Fibroblast of gingiva (primary cell): ENCODE results near the gene USP25.
A peak's percentile ranks its signal among the peaks of the same experiment; 100 is the strongest.

Experiments used
- DNase-seq: peaks from one replicate; pipeline ENCODE4 v3.0.0-alpha.2; 2011; ENCODE audit warnings: low read depth

USP25 gene

GRCh38 chr21:15815285-15815684 is 85.5 kb downstream of the USP25 start:
- DNase-seq: no peak

- no peak for DNase-seq
These were observed 90.5 kb downstream of the USP25 start for GRCh38 chr21:15820327-15820726.

GRCh38 chr21:15820852-15821379 is 91.1 kb downstream of the USP25 start:
- no peak for DNase-seq

- no peak for DNase-seq
These were observed 93.8 kb downstream of the USP25 start for GRCh38 chr21:15823486-15824150.

GRCh38 chr21:15825700-15826099 is 95.9 kb downstream of the USP25 start:
- DNase-seq: no peak

- peak; percentile 31 for DNase-seq
These were observed 96.5 kb downstream of the USP25 start for GRCh38 chr21:15826147-15826780.

- DNase-seq: no peak
These were observed 97.3 kb downstream of the USP25 start for GRCh38 chr21:15826908-15827601.

- no peak for DNase-seq
These were observed 101.7 kb downstream of the USP25 start for GRCh38 chr21:15831497-15831896.

GRCh38 chr21:15837645-15838044 is 107.9 kb downstream of the USP25 start:
- peak; percentile 37 for DNase-seq

- no peak for DNase-seq
These were observed 109.2 kb downstream of the USP25 start for GRCh38 chr21:15839026-15839425.

- DNase-seq: no peak
These were observed 109.8 kb downstream of the USP25 start for GRCh38 chr21:15839601-15840000.

- no peak for DNase-seq
These were observed 110.6 kb downstream of the USP25 start for GRCh38 chr21:15840406-15840805.

GRCh38 chr21:15841856-15842564 is 112.2 kb downstream of the USP25 start:
- DNase-seq: peak; percentile 52

GRCh38 chr21:15842565-15842880 is 112.7 kb downstream of the USP25 start:
- DNase-seq: no peak

GRCh38 chr21:15843766-15844165 is 114.0 kb downstream of the USP25 start:
- DNase-seq: no peak

- DNase-seq: no peak
These were observed 119.1 kb downstream of the USP25 start for GRCh38 chr21:15848634-15849560.

- no peak for DNase-seq
These were observed 120.1 kb downstream of the USP25 start for GRCh38 chr21:15849927-15850326.

- peak; percentile 17 for DNase-seq
These were observed 120.9 kb downstream of the USP25 start for GRCh38 chr21:15850645-15851044.

GRCh38 chr21:15852146-15852545 is 122.4 kb downstream of the USP25 start:
- DNase-seq: no peak

- no peak for DNase-seq
These were observed 123.3 kb downstream of the USP25 start for GRCh38 chr21:15853126-15853525.

GRCh38 chr21:15856813-15857212 is 127.0 kb downstream of the USP25 start:
- DNase-seq: no peak
